Uterus (tissue), 4 donors: ENCODE measurements around the gene AUTS2. TPM values are rescaled to one million over a fixed set of nuclear protein-coding genes. Genes with fewer than 3 reads are reported as not detected.

ENCODE experiments used
- DNase-seq, 2 donors: peaks; one replicate each; pipeline ENCODE4 v3.0.0-alpha.2; 2019 to 2020
- H3K27ac ChIP-seq, 2 donors: fragments of 200-600 bp; sonication (generic); 1 replicate in 1 of 2; 2 replicates in 1 of 2; pipeline ENCODE4 v1.5.1; 2016 to 2018
- H3K27me3 ChIP-seq, 2 donors: fragments of 200-600 bp; sonication (generic); one replicate each; pipeline ENCODE4 v1.5.1; 2018 to 2019; ENCODE audit warnings: control low read depth in 1 of 2
- H3K36me3 ChIP-seq, 2 donors: fragments of 200-600 bp; sonication (generic); one replicate each; pipeline ENCODE4 v1.5.1; 2019; ENCODE audit warnings: control low read depth in 1 of 2
- H3K4me1 ChIP-seq, 2 donors: fragments of 200-600 bp; sonication (generic); one replicate each; pipeline ENCODE4 v1.5.1; 2018 to 2019; ENCODE audit warnings: control low read depth in 1 of 2
- H3K4me3 ChIP-seq, 2 donors: fragments of 200-600 bp; sonication (generic); 1 replicate in 1 of 2; 2 replicates in 1 of 2; pipeline ENCODE4 v1.5.1; 2018 to 2019; ENCODE audit warnings: mild to moderate bottlenecking in 1 of 2
- H3K9me3 ChIP-seq, 2 donors: fragments of 200-600 bp; sonication (generic); one replicate each; pipeline ENCODE4 v1.5.1; 2019; ENCODE audit warnings: control low read depth in 1 of 2
- CTCF ChIP-seq, 4 experiments: fragments of 200-600 bp in 2 of 4; fragments of 450-650 bp in 2 of 4; sonication (generic) in 2 of 4; IDR thresholded peaks; one replicate each; pipeline ENCODE4 v1.5.1; 2016 to 2019; ENCODE audit warnings: antibody characterized with exemption in 4 of 4, mild to moderate bottlenecking in 2 of 4, moderate library complexity in 1 of 4
- POLR2A ChIP-seq, 2 donors: fragments of 450-650 bp; IDR thresholded peaks; one replicate each; pipeline ENCODE4 v1.6.1; 2016; ENCODE audit warnings: antibody characterized with exemption in 2 of 2, mild to moderate bottlenecking in 1 of 2, moderate library complexity in 1 of 2
- intact Hi-C: fragments of 100-400 bp; cut with DNase I; formaldehyde crosslinking; loops from one replicate; pipeline ENCODE4 v1.15.1; 2023; ENCODE audit warnings: low total_unique reads
- total RNA-seq, 4 donors: library from RNA; depleted of rRNA in 3 of 4; stranded (reverse); fragments of >200 nt in 3 of 4; gene quantifications; one replicate each; pipeline versions ENCODE4 v1.1.0 to v1.2.4, GENCODE V29; 2014 to 2023
- donor health status: DM: yes; HTN: yes; CAD: no.

Gene AUTS2
- total RNA-seq, 4 donors from 2014 or later: 10.5 to 58.2 (median 30.0) TPM

DNA sequence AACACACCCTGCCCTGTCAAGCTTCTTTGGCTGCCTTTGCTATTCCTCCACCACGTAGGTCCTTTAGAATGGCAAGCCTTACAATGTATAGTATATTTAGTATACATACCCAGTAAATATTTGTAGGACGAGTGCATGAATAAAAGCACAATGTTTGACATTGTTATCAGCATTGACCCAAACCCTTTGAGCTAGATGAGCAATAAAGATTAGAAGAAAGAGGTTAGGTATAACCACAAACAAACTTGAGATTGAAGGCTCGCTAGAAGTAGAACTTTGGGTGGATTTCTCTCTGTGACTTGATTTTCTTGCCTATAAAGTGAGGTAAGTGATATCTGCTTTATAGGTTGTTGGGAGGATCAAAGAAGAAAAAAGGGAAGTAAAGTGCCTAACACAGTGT is 972.7 kb downstream of the AUTS2 start:
- Histone ChIP-seq H3K27ac (no peak overlapping the region), H3K36me3 (no peaks in the 10 kb centered on the region), H3K4me1 (no peaks in the 10 kb centered on the region), H3K27me3 (no peaks in the 10 kb centered on the region), H3K9me3 (no peaks in the 10 kb centered on the region), H3K4me3 (no peak overlapping the region)
- intact Hi-C loops: no loop called here
- DNase-seq: no peak
- TF ChIP-seq CTCF (IDR thresholded peaks at IDR 0.05) (no peak), POLR2A (IDR thresholded peaks at IDR 0.05) (no peak)

DNA sequence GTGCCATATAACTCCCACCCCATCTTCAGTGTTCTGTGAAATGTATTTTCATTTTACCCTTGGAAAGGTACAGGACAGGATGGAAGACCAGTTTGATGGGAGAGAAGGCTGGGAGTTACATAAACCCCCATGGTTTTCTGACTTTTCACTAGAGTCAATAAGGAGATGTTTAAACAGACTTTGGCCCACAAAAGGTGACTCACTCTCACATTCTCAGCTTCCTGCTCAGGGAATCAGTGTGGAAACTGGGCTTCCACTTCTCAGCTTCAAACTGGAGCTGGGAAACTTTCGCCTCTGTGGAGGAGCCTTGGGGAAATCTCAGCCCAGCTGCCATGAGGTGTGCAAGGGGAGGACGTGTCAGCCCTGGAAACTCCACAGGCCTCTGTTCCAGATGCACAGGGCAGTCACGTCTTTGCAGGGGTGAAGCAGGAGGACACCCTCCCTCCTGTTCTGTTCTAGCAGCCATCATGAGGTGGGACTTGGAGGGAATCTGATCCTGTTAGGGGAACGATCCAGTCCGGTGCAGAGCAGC is 973.2 kb downstream of the AUTS2 start:
- Histone ChIP-seq H3K27me3 (no peaks in the 10 kb centered on the region), H3K4me3 (no peak overlapping the region), H3K36me3 (no peaks in the 10 kb centered on the region), H3K27ac (no peak overlapping the region), H3K9me3 (no peaks in the 10 kb centered on the region), H3K4me1 (no peaks in the 10 kb centered on the region)
- DNase-seq: no peak
- intact Hi-C loops: no loop called here
- TF ChIP-seq POLR2A (IDR thresholded peaks at IDR 0.05) (no peak), CTCF (IDR thresholded peaks at IDR 0.05) (no peak)

DNA sequence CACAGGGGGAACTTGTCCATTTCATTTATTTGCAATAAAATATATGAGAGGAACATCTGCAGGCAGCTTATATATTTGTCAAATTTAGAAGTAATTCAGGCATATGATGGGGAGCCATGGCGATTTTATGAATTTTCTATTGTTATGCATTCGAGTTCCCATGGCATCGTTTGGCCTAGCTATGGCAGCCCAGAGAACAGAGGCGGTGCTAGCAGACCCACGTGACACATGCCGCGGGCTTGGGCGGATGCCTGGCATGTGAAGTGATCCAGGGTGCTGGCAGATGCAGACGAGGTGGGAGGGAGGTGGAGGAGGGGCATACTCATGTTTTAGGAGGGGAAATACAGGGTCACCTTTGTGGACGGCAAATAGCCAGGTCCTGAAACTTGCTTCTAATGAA is 973.7 kb downstream of the AUTS2 start:
- Histone ChIP-seq H3K4me1 (no peaks in the 10 kb centered on the region), H3K4me3 (no peak overlapping the region), H3K27me3 (no peaks in the 10 kb centered on the region), H3K36me3 (no peaks in the 10 kb centered on the region), H3K9me3 (no peaks in the 10 kb centered on the region), H3K27ac (no peak overlapping the region)
- no peak for DNase-seq
- intact Hi-C loops: no loop called here
- TF ChIP-seq CTCF (IDR thresholded peaks at IDR 0.05) (no peak), POLR2A (IDR thresholded peaks at IDR 0.05) (no peak)

GRCh38 chr7:70572571-70572970 is 974.3 kb downstream of the AUTS2 start:
- Histone ChIP-seq H3K9me3 (no peaks in the 10 kb centered on the region), H3K4me3 (no peak overlapping the region), H3K27ac (no peak overlapping the region), H3K27me3 (no peaks in the 10 kb centered on the region), H3K36me3 (no peaks in the 10 kb centered on the region), H3K4me1 (no peaks in the 10 kb centered on the region)
- no peak for TF ChIP-seq POLR2A (IDR thresholded peaks at IDR 0.05)
- no peak for TF ChIP-seq CTCF (IDR thresholded peaks at IDR 0.05)
- no peak for DNase-seq
- intact Hi-C loops: no loop called here

GRCh38 chr7:70573071-70573661 is 974.9 kb downstream of the AUTS2 start:
- TF ChIP-seq POLR2A (IDR thresholded peaks at IDR 0.05) (no peak), CTCF (IDR thresholded peaks at IDR 0.05) (no peak)
- no peaks in the 10 kb centered on the region for H3K36me3 ChIP-seq
- no peak overlapping the region for H3K27ac ChIP-seq
- no peak for DNase-seq
- intact Hi-C loops: no loop called here
- H3K4me1 ChIP-seq: no peaks in the 10 kb centered on the region
- H3K4me3 ChIP-seq: no peak overlapping the region
- H3K9me3 ChIP-seq: no peaks in the 10 kb centered on the region
- no peaks in the 10 kb centered on the region for H3K27me3 ChIP-seq
